ENCODE data around the gene CCDC78. TPM values are rescaled to one million over a fixed set of nuclear protein-coding genes. Genes with fewer than 3 reads are reported as not detected.
"Not testable (repeated sequence)": the region's sequence is repeated elsewhere in the genome, so short reads cannot be mapped to it uniquely, and the experiment has no call there.

CCDC78 gene
- total RNA-seq, 2 experiments from 2014 or later = 1.2 to 2.7 TPM

GRCh38 chr16:743794-744500 is 17.7 kb upstream of the CCDC78 start:
- H3K27me3 Mint-ChIP-seq = no peaks in the 10 kb centered on the region
- ChIA-PET CTCF (no interaction called here), POLR2A (interaction anchor here (0.8 kb wide), 1 partner anchor 19 kb away, joined by 4 read pairs; no protein-coding TSS in a partner anchor)
- DNase-seq (peak in 1 of 14 experiments; percentile 37), ATAC-seq (ENCODE audit: poor library complexity) (no peak)
- H3K9me3 Mint-ChIP-seq = no peaks in the 10 kb centered on the region
- H3K36me3 ChIP-seq (ENCODE audit: insufficient read depth, low read length) = peaks cover 6% of the 10 kb centered on the region
- no peak overlapping the region for H3K4me3 Mint-ChIP-seq
- intact Hi-C loops (cut with DNase I, micrococcal nuclease) = no loop called here
- no peak overlapping the region for H3K27ac ChIP-seq (ENCODE audit: low read depth in 1 of 2, low read length in 2 of 2)
- H3K4me1 Mint-ChIP-seq (ENCODE audit: low read depth) = no peaks in the 10 kb centered on the region
- H3K4me3 ChIP-seq (ENCODE audit: low read length) = no peak overlapping the region
- no peaks in the 10 kb centered on the region for H3K36me3 Mint-ChIP-seq (ENCODE audit: low read depth)
- no peak for TF ChIP-seq CTCF (IDR thresholded peaks at IDR 0.05)
- no peaks in the 10 kb centered on the region for H3K27me3 ChIP-seq (ENCODE audit: control insufficient read depth in 1 of 2, insufficient read depth in 2 of 2, low read length in 2 of 2)
- no peaks in the 10 kb centered on the region for H3K9me3 ChIP-seq (ENCODE audit: control insufficient read depth in 1 of 2, insufficient read depth in 1 of 2, low read length in 2 of 2)
- no peak overlapping the region for H3K27ac Mint-ChIP-seq
- peaks cover 20% of the 10 kb centered on the region for H3K4me1 ChIP-seq (ENCODE audit: insufficient read depth, low read length)

- H3K27me3 Mint-ChIP-seq; intact Hi-C loops (cut with DNase I, micrococcal nuclease); H3K36me3 ChIP-seq (ENCODE audit: insufficient read depth, low read length): not testable (repeated sequence)
Measured at GRCh38 chr16:742894-743293, 16.7 kb upstream of the CCDC78 start.

GRCh38 chr16:741986-742629 is 15.9 kb upstream of the CCDC78 start:
- H3K27ac ChIP-seq (ENCODE audit: low read depth in 1 of 2, low read length in 2 of 2) = no peak overlapping the region
- Mint-ChIP-seq H3K36me3 (ENCODE audit: low read depth) (peaks cover 4% of the 10 kb centered on the region), H3K9me3 (no peaks in the 10 kb centered on the region), H3K27me3 (no peaks in the 10 kb centered on the region), H3K4me1 (ENCODE audit: low read depth) (no peaks in the 10 kb centered on the region), H3K4me3 (peak overlapping the region; percentile 69), H3K27ac (no peak overlapping the region)
- POLR2A ChIA-PET = no interaction called here
- CTCF ChIA-PET = interaction anchor here (1.7 kb wide), 1 partner anchor 30 kb away, joined by 9 read pairs; no protein-coding TSS in a partner anchor
- ATAC-seq (ENCODE audit: poor library complexity) (no peak), DNase-seq (no peak)
- no peak overlapping the region for H3K4me3 ChIP-seq (ENCODE audit: low read length)
- intact Hi-C loops (cut with DNase I, micrococcal nuclease) = loop anchor here (1.0 kb wide), 3 partner anchors 31 to 65 kb away; partner anchors contain the start of genes CHTF18 (in 1 of the 2) and RPUSD1 (in 1 of the 2)
- TF ChIP-seq CTCF (IDR thresholded peaks at IDR 0.05) = no peak
- no peaks in the 10 kb centered on the region for H3K27me3 ChIP-seq (ENCODE audit: control insufficient read depth in 1 of 2, insufficient read depth in 2 of 2, low read length in 2 of 2)
- H3K36me3 ChIP-seq (ENCODE audit: insufficient read depth, low read length) = peaks cover 16% of the 10 kb centered on the region
- H3K4me1 ChIP-seq (ENCODE audit: insufficient read depth, low read length) = peaks cover 20% of the 10 kb centered on the region
- H3K9me3 ChIP-seq (ENCODE audit: control insufficient read depth in 1 of 2, insufficient read depth in 1 of 2, low read length in 2 of 2) = no peaks in the 10 kb centered on the region

More at GRCh38 chr16:742894-743293, 16.7 kb upstream of the CCDC78 start:
- H3K4me1 ChIP-seq (ENCODE audit: insufficient read depth, low read length) = peaks cover 20% of the 10 kb centered on the region
- H3K27ac Mint-ChIP-seq; DNase-seq; H3K9me3 ChIP-seq (ENCODE audit: control insufficient read depth in 1 of 2, insufficient read depth in 1 of 2, low read length in 2 of 2); H3K27ac ChIP-seq (ENCODE audit: low read depth in 1 of 2, low read length in 2 of 2); H3K27me3 ChIP-seq (ENCODE audit: control insufficient read depth in 1 of 2, insufficient read depth in 2 of 2, low read length in 2 of 2); H3K4me3 ChIP-seq (ENCODE audit: low read length); POLR2A ChIA-PET; H3K9me3 Mint-ChIP-seq; H3K36me3 Mint-ChIP-seq (ENCODE audit: low read depth); CTCF ChIA-PET; H3K4me1 Mint-ChIP-seq (ENCODE audit: low read depth); H3K4me3 Mint-ChIP-seq; ATAC-seq (ENCODE audit: poor library complexity): not testable (repeated sequence)
